HG03354 (cell line): ENCODE data around the gene CUL9.

ENCODE experiments used
- ATAC-seq: cut with Tn5 transposase; IDR thresholded peaks from one replicate; pipeline ENCODE4 v1.9.1; 2021; ENCODE audit warnings: mild to moderate bottlenecking; ENCODE audit not compliant: unreplicated experiment, poor library complexity, severe bottlenecking

CUL9 gene

DNA sequence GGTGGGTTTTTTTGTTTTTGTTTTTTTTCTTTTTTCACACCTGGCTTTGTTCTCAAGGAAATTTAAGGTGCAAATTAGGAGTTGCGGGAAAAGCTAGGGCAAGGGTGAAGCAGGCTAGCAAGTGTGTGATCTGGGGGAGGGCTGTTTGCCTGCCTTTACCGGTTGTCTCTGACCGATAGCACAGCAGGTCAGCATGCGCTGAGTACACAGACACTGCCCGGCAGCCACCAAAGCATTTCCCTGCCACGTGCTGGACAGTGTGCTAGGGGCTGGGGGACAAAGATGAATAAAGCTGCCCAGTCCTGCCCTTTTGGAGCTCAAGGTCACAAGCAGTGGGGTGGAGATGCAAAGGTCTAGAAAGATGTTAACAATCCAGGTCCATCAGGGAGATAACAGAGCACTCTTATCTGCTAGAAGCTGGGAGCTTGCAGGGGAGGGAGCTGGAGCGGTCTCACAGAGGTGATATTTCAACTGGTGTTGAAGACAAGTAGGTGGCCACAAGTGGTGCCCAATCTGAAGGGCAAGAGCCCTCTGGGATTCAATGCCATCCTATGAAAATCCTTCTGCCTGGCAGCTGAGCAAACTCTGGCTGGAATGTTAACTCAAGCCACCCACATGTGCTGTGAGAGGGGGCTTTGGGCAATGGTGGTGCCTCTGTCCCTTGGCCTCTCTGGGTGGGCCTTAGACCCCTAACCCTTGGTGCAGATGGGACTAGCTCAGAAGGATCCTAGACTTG is 85.8 kb downstream of the CUL9 start:
- no peak for ATAC-seq

DNA sequence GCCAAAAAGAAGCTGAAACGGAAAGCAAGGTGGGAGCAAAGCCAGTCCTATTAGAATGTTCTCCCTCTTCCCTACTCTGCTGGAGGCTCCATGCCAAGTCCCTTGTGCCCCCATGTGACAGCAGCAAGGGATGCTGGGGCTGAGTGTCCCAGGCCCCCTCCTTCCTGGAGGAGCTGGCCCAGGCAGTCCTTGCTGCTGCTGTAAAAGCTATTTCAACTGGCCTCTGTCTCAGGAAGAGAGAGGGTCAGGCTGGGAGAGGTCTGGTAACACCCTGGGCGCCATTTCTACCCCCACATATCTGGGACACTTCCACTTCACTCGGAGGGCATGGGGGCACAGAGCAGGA is 86.3 kb downstream of the CUL9 start:
- no peak for ATAC-seq

DNA sequence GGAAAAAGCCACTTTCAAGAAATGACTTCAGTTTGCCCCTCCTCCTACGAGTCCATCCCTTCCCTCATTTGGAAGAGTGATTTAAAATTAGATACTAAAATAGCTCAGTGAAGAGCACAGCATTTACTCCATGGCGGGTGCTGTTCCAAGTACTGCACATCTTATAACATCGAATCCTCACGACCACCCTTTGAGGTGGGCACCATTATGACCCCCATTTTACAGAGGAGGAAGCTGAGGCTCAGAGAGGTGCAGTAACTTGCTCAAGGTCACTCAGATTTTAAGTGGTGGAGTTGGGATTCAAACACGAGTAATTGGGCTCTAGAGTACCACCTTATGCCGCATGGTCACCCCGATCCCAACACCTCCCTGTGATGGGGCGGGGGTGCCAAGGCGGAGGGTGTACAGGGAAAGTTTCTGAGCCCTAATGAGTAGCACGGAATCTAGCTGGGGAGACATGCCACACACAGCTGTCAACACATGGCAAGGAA is 86.8 kb downstream of the CUL9 start:
- no peak for ATAC-seq

- no peak for ATAC-seq
These were observed 87.4 kb downstream of the CUL9 start for GRCh38 chr6:43269273-43270007.

DNA sequence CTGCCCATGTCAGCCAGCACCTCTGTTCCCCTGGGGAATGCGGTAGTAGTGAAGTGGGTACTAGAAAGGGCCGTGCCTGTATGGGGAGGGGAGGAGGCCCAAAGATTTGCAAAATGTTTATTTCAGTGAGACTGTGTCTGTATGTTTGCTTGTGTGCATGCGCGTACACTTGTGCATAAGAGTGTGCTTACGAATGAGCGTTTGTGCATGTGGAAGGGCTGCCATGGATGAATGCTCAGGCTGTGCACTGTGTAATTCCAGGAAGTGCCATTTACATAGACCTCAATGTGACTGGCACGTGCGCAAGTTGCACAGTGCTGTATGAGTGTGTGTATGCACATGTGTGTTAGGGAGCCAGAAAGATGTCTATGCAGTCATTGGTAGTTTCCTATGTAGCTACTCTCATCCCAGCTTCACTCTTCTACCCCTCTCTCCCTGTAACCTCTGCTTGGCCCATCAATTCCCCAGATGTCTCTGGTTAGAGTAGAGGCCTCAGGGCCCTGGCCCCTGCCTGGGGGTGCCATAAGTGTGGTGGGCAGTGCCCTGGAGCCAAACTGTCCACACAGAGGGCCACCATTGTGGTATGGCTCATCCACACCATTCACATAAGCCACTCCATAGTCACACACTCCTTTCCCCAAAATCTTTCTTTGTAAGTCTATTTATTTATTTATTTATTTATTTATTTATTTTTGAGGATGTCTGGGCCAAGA is 89.3 kb downstream of the CUL9 start:
- ATAC-seq: no peak

- no peak for ATAC-seq
These were observed 89.9 kb downstream of the CUL9 start for GRCh38 chr6:43271944-43272343.

DNA sequence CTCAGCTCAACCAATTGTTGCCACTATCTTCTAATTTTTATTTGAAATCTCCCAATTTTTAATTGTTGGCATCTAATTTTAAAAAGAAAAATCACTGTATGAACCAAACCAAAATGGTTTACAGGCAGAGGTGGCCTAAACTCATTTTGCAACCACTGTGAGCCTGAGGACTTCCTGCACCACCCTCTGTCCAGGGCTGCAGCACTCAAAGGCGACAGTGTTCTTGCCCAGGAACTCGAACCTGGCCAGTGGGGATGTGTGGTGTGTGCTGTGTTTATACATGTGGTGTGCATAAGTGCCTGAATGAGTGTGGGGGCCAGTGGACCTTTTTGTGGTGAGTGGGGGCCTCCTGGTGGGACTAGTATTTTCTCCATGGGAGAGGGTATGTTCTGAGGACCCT is 91.7 kb downstream of the CUL9 start:
- ATAC-seq: no peak
